Spinal cord (tissue), 10 donors: ENCODE data around the gene PXMP4. TPM values are rescaled to one million over a fixed set of nuclear protein-coding genes. Genes with fewer than 3 reads are reported as not detected.

Source experiments
- DNase-seq, 6 donors: peaks; one replicate each; pipeline versions ENCODE4 v3.0.0 to v3.0.0-alpha.2; 2013 to 2015; ENCODE audit warnings: low spot score in 6 of 6, low read depth in 4 of 6
- H3K27ac ChIP-seq: one replicate; pipeline ENCODE4 v1.5.1; 2013; ENCODE audit warnings: low read depth, low read length, control low read depth
- H3K27me3 ChIP-seq: one replicate; pipeline ENCODE4 v1.6.1; 2013; ENCODE audit warnings: low read length; ENCODE audit not compliant: control insufficient read depth, insufficient read depth
- H3K36me3 ChIP-seq: one replicate; pipeline ENCODE4 v1.6.1; 2013; ENCODE audit warnings: low read length; ENCODE audit not compliant: control insufficient read depth, insufficient read depth
- H3K4me1 ChIP-seq: one replicate; pipeline ENCODE4 v1.6.1; 2013; ENCODE audit warnings: low read length; ENCODE audit not compliant: control insufficient read depth, insufficient read depth
- H3K4me3 ChIP-seq: one replicate; pipeline ENCODE4 v1.5.1; 2013; ENCODE audit warnings: low read depth, low read length, control low read depth
- H3K9me3 ChIP-seq: one replicate; pipeline ENCODE4 v1.6.1; 2013; ENCODE audit warnings: low read length; ENCODE audit not compliant: control insufficient read depth, insufficient read depth
- WGBS: methylation state at CpG from one replicate; pipeline ENCODE4 v1.1.5; 2013; ENCODE audit warnings: missing lambda C conversion rate; ENCODE audit not compliant: insufficient coverage; 5-methylcytosine and 5-hydroxymethylcytosine counted together
- polyA plus RNA-seq, 2 donors: library from polyadenylated mRNA; unstranded; fragments of 120-200 nt; gene quantifications; one replicate each; pipeline ENCODE4 v1.2.1, GENCODE V29; 2013; ENCODE audit not compliant: insufficient read length in 2 of 2
- total RNA-seq, 2 donors: library from RNA; depleted of rRNA in 1 of 2; stranded (reverse); fragments of 120-200 nt in 1 of 2; fragments of >200 nt in 1 of 2; gene quantifications; one replicate each; pipeline versions ENCODE4 v1.2.3 to v1.2.4, GENCODE V29; 2013 to 2014
- donor health status: healthy.

The PXMP4 gene
- total and polyA plus RNA-seq, 4 donors = 11.7 to 16.8 (median 14.2) TPM

GRCh38 chr20:33679758-33680485, 40.2 kb downstream of the PXMP4 start:
- Histone ChIP-seq H3K4me3 (no peak overlapping the region), H3K27ac (no peak overlapping the region), H3K9me3 (no peaks in the 10 kb centered on the region), H3K27me3 (no peaks in the 10 kb centered on the region), H3K4me1 (peaks cover 19% of the 10 kb centered on the region), H3K36me3 (peaks cover 24% of the 10 kb centered on the region)
- DNase-seq = no peak
- WGBS = 90% methylated on average over 20 of the region's 20 CpGs

GRCh38 chr20:33677991-33678702, 42.0 kb downstream of the PXMP4 start:
- WGBS = 78% methylated on average over 12 of the region's 15 CpGs
- H3K27ac ChIP-seq = no peak overlapping the region

GRCh38 chr20:33676652-33677645, 43.2 kb downstream of the PXMP4 start:
- Histone ChIP-seq H3K4me3 (no peak overlapping the region), H3K27ac (no peak overlapping the region), H3K4me1 (peaks cover 41% of the 10 kb centered on the region), H3K36me3 (peaks cover 30% of the 10 kb centered on the region), H3K9me3 (no peaks in the 10 kb centered on the region), H3K27me3 (no peaks in the 10 kb centered on the region)
- WGBS = 89% methylated on average over 26 of the region's 31 CpGs
- DNase-seq = no peak

More at GRCh38 chr20:33677991-33678702, 42.0 kb downstream of the PXMP4 start:
- peaks cover 29% of the 10 kb centered on the region for H3K4me1 ChIP-seq
- no peaks in the 10 kb centered on the region for H3K27me3 ChIP-seq
- H3K4me3 ChIP-seq = no peak overlapping the region
- H3K9me3 ChIP-seq = no peaks in the 10 kb centered on the region
- H3K36me3 ChIP-seq = peaks cover 24% of the 10 kb centered on the region
- no peak for DNase-seq

- peaks cover 42% of the 10 kb centered on the region for H3K4me1 ChIP-seq
- peak overlapping the region; percentile 81 for H3K27ac ChIP-seq
These were observed 44.0 kb downstream of the PXMP4 start for GRCh38 chr20:33676121-33676520.

GRCh38 chr20:33675136-33675959, 44.8 kb downstream of the PXMP4 start:
- peak overlapping the region; percentile 81 for H3K27ac ChIP-seq
- 20% methylated on average over 4 of the region's 16 CpGs for WGBS
- H3K9me3 ChIP-seq = no peaks in the 10 kb centered on the region
- H3K4me3 ChIP-seq = no peak overlapping the region
- peak in 1 of 6 donors; percentile 48 for DNase-seq
- H3K4me1 ChIP-seq = peaks cover 42% of the 10 kb centered on the region
- peaks cover 42% of the 10 kb centered on the region for H3K36me3 ChIP-seq
- H3K27me3 ChIP-seq = no peaks in the 10 kb centered on the region

More at GRCh38 chr20:33676121-33676520, 44.0 kb downstream of the PXMP4 start:
- no peaks in the 10 kb centered on the region for H3K9me3 ChIP-seq
- 94% methylated on average over 9 of the region's 11 CpGs for WGBS
- no peak overlapping the region for H3K4me3 ChIP-seq
- H3K27me3 ChIP-seq = no peaks in the 10 kb centered on the region
- DNase-seq = no peak
- H3K36me3 ChIP-seq = peaks cover 35% of the 10 kb centered on the region

- H3K36me3 ChIP-seq = peaks cover 42% of the 10 kb centered on the region
- peak within 1 kb of the TSS; percentile 81 for H3K27ac ChIP-seq
- peak within 1 kb of the TSS; percentile 57 for H3K4me3 ChIP-seq
- H3K27me3 ChIP-seq = no peaks in the 10 kb centered on the region
- peak in 3 of 6 donors; percentile 64 to 90 (median 88) for DNase-seq
- H3K9me3 ChIP-seq = no peaks in the 10 kb centered on the region
- peaks cover 42% of the 10 kb centered on the region for H3K4me1 ChIP-seq
- WGBS = 1% methylated on average over 68 of the region's 73 CpGs
These were observed 45.6 kb downstream of the PXMP4 start, which contains the start of gene NECAB3 for GRCh38 chr20:33674294-33675135. Gene NECAB3 (minus strand): TSS chr20:33674428. CDS start chr20:33674352, 76 bp downstream.

GRCh38 chr20:33673410-33674293, 46.5 kb downstream of the PXMP4 start:
- H3K27ac ChIP-seq = no peak overlapping the region
- H3K27me3 ChIP-seq = no peaks in the 10 kb centered on the region
- peaks cover 44% of the 10 kb centered on the region for H3K4me1 ChIP-seq
- DNase-seq = no peak
- H3K9me3 ChIP-seq = no peaks in the 10 kb centered on the region
- WGBS = 10% methylated on average over 25 of the region's 29 CpGs
- H3K36me3 ChIP-seq = peaks cover 47% of the 10 kb centered on the region
- H3K4me3 ChIP-seq = peak overlapping the region; percentile 57

GRCh38 chr20:33673114-33673409, 47.0 kb downstream of the PXMP4 start:
- Histone ChIP-seq H3K4me1 (peaks cover 50% of the 10 kb centered on the region), H3K4me3 (peak overlapping the region; percentile 57), H3K36me3 (peaks cover 41% of the 10 kb centered on the region), H3K9me3 (no peaks in the 10 kb centered on the region), H3K27ac (no peak overlapping the region), H3K27me3 (no peaks in the 10 kb centered on the region)
- WGBS = 70% methylated on average over 3 of the region's 4 CpGs
- no peak for DNase-seq
